LNCaP clone FGC (cell line): Measurements from ENCODE around the gene SIGLEC11.

Experiments used
- DNase-seq: peaks from one replicate; pipeline ENCODE4 v3.0.0-alpha.2; 2011; ENCODE audit warnings: low read depth
- H3K4me3 ChIP-seq: 2 replicates; pipeline ENCODE4 v1.5.1; 2011; ENCODE audit warnings: mild to moderate bottlenecking, low read depth, low read length, control low read depth
- CTCF ChIP-seq: IDR thresholded peaks from 2 replicates; pipeline ENCODE4 v1.5.1; 2012; ENCODE audit warnings: mild to moderate bottlenecking; ENCODE audit not compliant: control insufficient read depth, insufficient read depth; ENCODE audit errors: extremely low read depth

The SIGLEC11 gene

DNA sequence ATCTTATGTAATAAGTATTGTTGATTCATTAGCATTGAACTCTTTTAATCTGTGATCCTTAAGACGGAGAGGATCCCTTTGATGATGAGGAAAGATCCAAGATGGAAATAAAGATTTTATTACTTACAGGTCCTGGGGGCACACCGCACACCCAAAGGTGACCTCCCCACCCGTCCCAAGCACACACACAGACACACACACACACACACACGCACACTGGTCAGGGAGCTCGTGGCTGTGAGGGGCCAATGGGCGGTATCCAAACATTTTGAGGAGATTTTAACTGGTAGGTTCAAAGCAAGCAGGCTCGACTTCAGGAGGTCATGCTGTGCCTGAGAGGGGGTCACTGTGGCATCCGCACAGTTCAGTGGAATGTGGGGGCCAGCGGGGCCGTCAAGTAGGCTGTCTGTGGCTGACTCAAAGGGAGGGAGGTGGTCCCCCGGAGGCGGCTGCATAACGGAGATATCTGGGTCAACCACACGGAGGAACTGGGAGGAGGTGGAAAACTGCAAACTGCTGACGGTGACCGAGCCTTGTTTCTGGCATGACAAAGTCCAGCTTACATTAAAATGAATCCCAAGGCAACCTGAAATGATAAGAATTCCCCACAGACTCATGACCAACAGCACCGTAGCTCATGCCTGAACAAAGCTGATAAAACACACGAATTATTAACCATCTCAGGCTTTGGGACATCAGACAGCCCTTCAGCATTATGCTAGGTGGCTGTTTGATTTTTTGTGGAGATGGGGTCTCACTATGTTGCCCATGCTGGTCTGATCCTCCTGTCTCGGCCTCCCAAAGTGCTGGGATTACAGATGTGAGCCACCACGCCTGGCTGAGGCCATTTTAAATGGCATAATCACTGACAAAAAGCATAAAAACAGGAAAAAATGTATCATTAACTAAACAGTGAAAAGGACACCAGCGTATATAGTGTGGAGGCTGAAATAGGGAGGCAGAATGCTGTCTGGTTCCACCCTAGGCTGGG, 20.9 kb upstream of the SIGLEC11 start:
- TF ChIP-seq CTCF: no peak
- no peak for DNase-seq
- H3K4me3 ChIP-seq: no peak overlapping the region

GRCh38 chr19:49978324-49978723, 17.4 kb upstream of the SIGLEC11 start:
- no peak for TF ChIP-seq CTCF
- DNase-seq: no peak
- no peak overlapping the region for H3K4me3 ChIP-seq

DNA sequence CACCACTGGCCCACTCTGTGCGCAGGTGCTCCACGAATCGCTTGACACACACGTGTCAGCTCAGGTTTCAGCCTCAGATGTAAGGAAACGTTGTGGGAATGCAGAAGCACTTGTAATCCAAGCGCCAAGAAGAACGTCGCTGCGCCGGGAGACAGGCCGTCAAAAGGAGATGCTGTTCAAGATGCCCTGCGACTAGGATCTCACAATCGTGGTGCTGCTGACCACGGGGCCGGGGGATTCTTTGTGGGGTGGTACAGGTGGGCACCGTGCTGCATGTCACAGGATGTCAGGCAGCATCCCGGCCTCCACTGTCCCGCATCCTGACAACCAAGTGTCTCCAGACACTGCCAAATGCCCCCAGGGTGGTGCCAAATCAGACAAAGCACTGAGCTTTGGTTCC, 16.9 kb upstream of the SIGLEC11 start:
- H3K4me3 ChIP-seq: no peak overlapping the region
- DNase-seq: no peak
- TF ChIP-seq CTCF: no peak

DNA sequence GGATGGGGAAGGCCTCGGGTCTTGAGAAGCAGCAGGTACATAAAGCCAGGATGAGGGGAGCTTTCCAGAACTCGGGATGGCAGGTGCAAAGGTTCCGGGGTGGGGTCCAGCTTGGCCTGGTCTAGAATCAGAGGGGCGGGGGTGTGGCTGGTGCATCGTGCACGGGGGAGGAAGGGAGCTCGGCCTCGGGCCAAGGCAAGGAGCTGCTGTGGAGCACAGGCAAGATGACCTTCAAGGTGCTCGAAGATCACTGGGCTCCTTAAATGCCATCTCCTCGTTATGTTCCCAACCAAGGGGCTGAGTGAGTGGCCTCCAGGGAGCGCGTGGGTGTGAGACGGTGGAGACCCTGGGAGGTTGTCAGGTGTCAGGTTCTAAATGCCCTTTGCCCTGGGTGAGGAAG, 16.1 kb upstream of the SIGLEC11 start:
- no peak for TF ChIP-seq CTCF
- no peak for DNase-seq
- H3K4me3 ChIP-seq: no peak overlapping the region

DNA sequence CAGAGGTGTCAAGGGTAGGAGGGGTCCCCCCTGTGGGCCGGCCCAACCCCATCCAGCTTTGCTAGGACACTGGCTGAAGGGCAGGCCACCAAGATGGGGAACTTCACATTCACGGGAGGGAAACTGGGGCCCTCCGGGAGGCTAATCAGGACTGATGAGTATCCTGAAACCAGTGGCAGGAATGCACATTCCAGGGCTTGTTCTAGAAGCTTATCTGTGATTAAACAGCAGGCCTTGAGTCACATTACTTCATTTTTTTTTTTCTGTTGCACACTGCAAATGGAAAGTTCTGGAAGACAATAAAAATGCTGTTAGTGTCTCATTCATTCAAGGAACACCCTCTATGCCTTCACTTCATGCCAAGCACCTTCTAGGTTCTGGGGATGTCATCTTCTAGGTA, 15.5 kb upstream of the SIGLEC11 start:
- no peak overlapping the region for H3K4me3 ChIP-seq
- no peak for DNase-seq
- TF ChIP-seq CTCF: no peak

GRCh38 chr19:49975051-49975450, 14.1 kb upstream of the SIGLEC11 start:
- no peak for DNase-seq
- H3K4me3 ChIP-seq: no peak overlapping the region
- TF ChIP-seq CTCF: no peak
